SK-N-SH (cell line): Measurements from ENCODE around the gene REC8.
"Not testable (repeated sequence)": the region's sequence is repeated elsewhere in the genome, so short reads cannot be mapped to it uniquely, and the experiment has no call there.

Source experiments
- EP300 ChIP-seq, 2 experiments: IDR thresholded peaks; 2 replicates each; pipeline versions ENCODE4 v1.4.0 to v1.6.1; 2012; ENCODE audit warnings: borderline replicate concordance in 1 of 2, low read depth in 1 of 2, low read length in 1 of 2
- RCOR1 ChIP-seq: fragments of 150-350 bp; IDR thresholded peaks from 2 replicates; pipeline ENCODE4 v1.6.1; 2017; ENCODE audit warnings: antibody characterized with exemption, low read length
- RXRA ChIP-seq: IDR thresholded peaks from 2 replicates; pipeline ENCODE4 v1.4.0; 2012; ENCODE audit warnings: low read depth, mild to moderate bottlenecking, borderline replicate concordance
- SIN3A ChIP-seq: IDR thresholded peaks from 2 replicates; pipeline ENCODE4 v1.6.1; 2012; ENCODE audit warnings: low read depth, mild to moderate bottlenecking, low read length, moderate library complexity, borderline replicate concordance
- TAF1 ChIP-seq: IDR thresholded peaks from 2 replicates; pipeline ENCODE4 v1.6.1; 2012; ENCODE audit warnings: low read depth, mild to moderate bottlenecking, low read length, moderate library complexity, borderline replicate concordance
- TF ChIP-seq, protein P1 (sequence below): IDR thresholded peaks from 2 replicates; pipeline ENCODE4; 2012
- TF ChIP-seq, protein P2 (sequence below): fragments of 200-600 bp; sonication (generic); IDR thresholded peaks from 2 replicates; pipeline ENCODE4 v1.6.1; 2017; ENCODE audit warnings: antibody characterized with exemption, mild to moderate bottlenecking, moderate library complexity

- TF ChIP-seq RCOR1; TAF1; EP300 (IDR thresholded peaks at IDR 0.05; ENCODE audit: borderline replicate concordance in 1 of 2, low read depth in 1 of 2, low read length in 1 of 2); SIN3A; RXRA: not testable (repeated sequence)
- TF ChIP-seq, protein P1, sequence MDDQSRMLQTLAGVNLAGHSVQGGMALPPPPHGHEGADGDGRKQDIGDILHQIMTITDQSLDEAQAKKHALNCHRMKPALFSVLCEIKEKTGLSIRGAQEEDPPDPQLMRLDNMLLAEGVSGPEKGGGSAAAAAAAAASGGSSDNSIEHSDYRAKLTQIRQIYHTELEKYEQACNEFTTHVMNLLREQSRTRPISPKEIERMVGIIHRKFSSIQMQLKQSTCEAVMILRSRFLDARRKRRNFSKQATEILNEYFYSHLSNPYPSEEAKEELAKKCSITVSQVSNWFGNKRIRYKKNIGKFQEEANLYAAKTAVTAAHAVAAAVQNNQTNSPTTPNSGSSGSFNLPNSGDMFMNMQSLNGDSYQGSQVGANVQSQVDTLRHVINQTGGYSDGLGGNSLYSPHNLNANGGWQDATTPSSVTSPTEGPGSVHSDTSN, result not testable (repeated sequence)
- TF ChIP-seq, protein P2, sequence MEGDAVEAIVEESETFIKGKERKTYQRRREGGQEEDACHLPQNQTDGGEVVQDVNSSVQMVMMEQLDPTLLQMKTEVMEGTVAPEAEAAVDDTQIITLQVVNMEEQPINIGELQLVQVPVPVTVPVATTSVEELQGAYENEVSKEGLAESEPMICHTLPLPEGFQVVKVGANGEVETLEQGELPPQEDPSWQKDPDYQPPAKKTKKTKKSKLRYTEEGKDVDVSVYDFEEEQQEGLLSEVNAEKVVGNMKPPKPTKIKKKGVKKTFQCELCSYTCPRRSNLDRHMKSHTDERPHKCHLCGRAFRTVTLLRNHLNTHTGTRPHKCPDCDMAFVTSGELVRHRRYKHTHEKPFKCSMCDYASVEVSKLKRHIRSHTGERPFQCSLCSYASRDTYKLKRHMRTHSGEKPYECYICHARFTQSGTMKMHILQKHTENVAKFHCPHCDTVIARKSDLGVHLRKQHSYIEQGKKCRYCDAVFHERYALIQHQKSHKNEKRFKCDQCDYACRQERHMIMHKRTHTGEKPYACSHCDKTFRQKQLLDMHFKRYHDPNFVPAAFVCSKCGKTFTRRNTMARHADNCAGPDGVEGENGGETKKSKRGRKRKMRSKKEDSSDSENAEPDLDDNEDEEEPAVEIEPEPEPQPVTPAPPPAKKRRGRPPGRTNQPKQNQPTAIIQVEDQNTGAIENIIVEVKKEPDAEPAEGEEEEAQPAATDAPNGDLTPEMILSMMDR, result not testable (repeated sequence)
Observed at GRCh38 chr14:24222987-24223386, 51.1 kb downstream of the REC8 start.
